ENCODE results near the gene ANTXR1.
A peak's percentile ranks its signal among the peaks of the same experiment; 100 is the strongest.

ANTXR1 gene

GRCh38 chr2:69288429-69288828 is 275.4 kb downstream of the ANTXR1 start:
- no peak for DNase-seq (ENCODE audit: low read depth)
- in situ Hi-C loops (cut with HindIII; ENCODE audit: low sequenced_read_pairs) = no loop called here
- no peak for TF ChIP-seq CTCF (IDR thresholded peaks at IDR 0.05; ENCODE audit: low read depth, low read length, missing control alignments)

GRCh38 chr2:69291004-69291650 is 278.1 kb downstream of the ANTXR1 start:
- H3K4me3 ChIP-seq (ENCODE audit: low read depth, low read length) = no peak overlapping the region
- in situ Hi-C loops (cut with HindIII; ENCODE audit: low sequenced_read_pairs) = no loop called here
- DNase-seq (ENCODE audit: low read depth) = peak; percentile 74
- no peak for TF ChIP-seq CTCF (IDR thresholded peaks at IDR 0.05; ENCODE audit: low read depth, low read length, missing control alignments)

More at GRCh38 chr2:69288429-69288828, 275.4 kb downstream of the ANTXR1 start:
- H3K4me3 ChIP-seq (ENCODE audit: low read depth, low read length) = no peak overlapping the region

- H3K4me3 ChIP-seq (ENCODE audit: low read depth, low read length) = no peak overlapping the region
- DNase-seq (ENCODE audit: low read depth) = no peak
- no peak for TF ChIP-seq CTCF (IDR thresholded peaks at IDR 0.05; ENCODE audit: low read depth, low read length, missing control alignments)
- in situ Hi-C loops (cut with HindIII; ENCODE audit: low sequenced_read_pairs) = no loop called here
Measured at GRCh38 chr2:69291721-69292120, 278.7 kb downstream of the ANTXR1 start.

GRCh38 chr2:69292256-69292655 is 279.3 kb downstream of the ANTXR1 start:
- no peak overlapping the region for H3K4me3 ChIP-seq (ENCODE audit: low read depth, low read length)
- no peak for TF ChIP-seq CTCF (IDR thresholded peaks at IDR 0.05; ENCODE audit: low read depth, low read length, missing control alignments)
- in situ Hi-C loops (cut with HindIII; ENCODE audit: low sequenced_read_pairs) = no loop called here
- DNase-seq (ENCODE audit: low read depth) = no peak

- H3K4me3 ChIP-seq (ENCODE audit: low read depth, low read length) = no peak overlapping the region
- no peak for TF ChIP-seq CTCF (IDR thresholded peaks at IDR 0.05; ENCODE audit: low read depth, low read length, missing control alignments)
- in situ Hi-C loops (cut with HindIII; ENCODE audit: low sequenced_read_pairs) = no loop called here
- DNase-seq (ENCODE audit: low read depth) = no peak
Measured at GRCh38 chr2:69296421-69296820, 283.4 kb downstream of the ANTXR1 start.

- in situ Hi-C loops (cut with HindIII; ENCODE audit: low sequenced_read_pairs) = no loop called here
- no peak for TF ChIP-seq CTCF (IDR thresholded peaks at IDR 0.05; ENCODE audit: low read depth, low read length, missing control alignments)
- no peak overlapping the region for H3K4me3 ChIP-seq (ENCODE audit: low read depth, low read length)
- no peak for DNase-seq (ENCODE audit: low read depth)
Measured at GRCh38 chr2:69297216-69297615, 284.2 kb downstream of the ANTXR1 start.
